IMR-90 (cell line): ENCODE results near the gene NEDD4L. TPM values are rescaled to one million over a fixed set of nuclear protein-coding genes. Genes with fewer than 3 reads are reported as not detected.

Source experiments
- ATAC-seq: fragments of 200-7000 bp; cut with Tn5 transposase; 2 replicates; pipeline ENCODE4 v1.9.1; 2020; ENCODE audit warnings: low read depth, mild to moderate bottlenecking, moderate library complexity
- BruUV-seq: library from RNA; stranded (reverse); fragments of 400-500 nt; replicated peaks from 2 replicates; lab custom pipeline; 2021; lab: Mats Ljungman, UMichigan
- CTCF ChIA-PET: fragments of 300-600 bp; formaldehyde crosslinking; extraction: SDS; loops from one replicate; lab custom pipeline; 2021; ENCODE audit warnings: antibody characterized with exemption; lab: Yijun Ruan, JAX
- POLR2A ChIA-PET: fragments of 300-600 bp; sonication (Branson Sonifier 250); formaldehyde crosslinking; loops from one replicate; lab custom pipeline; 2022; ENCODE audit warnings: antibody characterized with exemption; ENCODE audit not compliant: unreplicated experiment; lab: Charles Lee
- DNase-seq: peaks from one replicate; pipeline ENCODE4 v3.0.0; 2013
- H2AFZ ChIP-seq: replicated peaks from 2 replicates; pipeline ENCODE3; 2013; ENCODE audit warnings: low read length, mild to moderate bottlenecking; ENCODE audit not compliant: poor library complexity
- H2AK5ac ChIP-seq: 2 replicates; pipeline ENCODE4 v1.6.1; 2013; ENCODE audit warnings: low read depth, low read length, inconsistent platforms
- H2AK9ac ChIP-seq: replicated peaks from 2 replicates; pipeline ENCODE3; 2013; ENCODE audit warnings: mild to moderate bottlenecking, low read depth, low read length, moderate library complexity; ENCODE audit not compliant: poor library complexity
- H2BK120ac ChIP-seq: 2 replicates; pipeline ENCODE4 v1.6.1; 2013; ENCODE audit warnings: low read depth, low read length, inconsistent platforms
- H2BK15ac ChIP-seq: 3 replicates; pipeline ENCODE4 v1.6.1; 2013; ENCODE audit warnings: low read depth, low read length, inconsistent platforms
- H2BK20ac ChIP-seq: 2 replicates; pipeline ENCODE4 v1.6.1; 2013; ENCODE audit warnings: low read depth, mild to moderate bottlenecking, inconsistent platforms, low read length, moderate library complexity
- H2BK5ac ChIP-seq: 2 replicates; pipeline ENCODE4 v1.6.1; 2013; ENCODE audit warnings: mild to moderate bottlenecking, low read depth, low read length, inconsistent platforms; ENCODE audit not compliant: poor library complexity, severe bottlenecking
- H3K14ac ChIP-seq: replicated peaks from 2 replicates; pipeline ENCODE4 v1.6.1; 2013; ENCODE audit warnings: low read depth, low read length, inconsistent platforms
- H3K18ac ChIP-seq: 2 replicates; pipeline ENCODE4 v1.6.1; 2013; ENCODE audit warnings: low read depth, low read length, control low read depth
- H3K23ac ChIP-seq: 2 replicates; pipeline ENCODE4 v1.6.1; 2013; ENCODE audit warnings: low read depth, low read length, inconsistent platforms
- H3K27ac ChIP-seq: 2 replicates; pipeline ENCODE4 v1.5.1; 2013; ENCODE audit warnings: mild to moderate bottlenecking, control low read depth, low read length; ENCODE audit not compliant: insufficient read depth
- H3K27me3 ChIP-seq: 2 replicates; pipeline ENCODE4 v1.6.1; 2013; ENCODE audit warnings: low read length; ENCODE audit not compliant: control insufficient read depth, insufficient read depth
- H3K36me3 ChIP-seq: 2 replicates; pipeline ENCODE4 v1.6.1; 2013; ENCODE audit warnings: low read length, mixed read lengths; ENCODE audit not compliant: control insufficient read depth, insufficient read depth
- H3K4ac ChIP-seq: 2 replicates; pipeline ENCODE4 v1.6.1; 2013; ENCODE audit warnings: low read depth, low read length, inconsistent platforms
- H3K4me1 ChIP-seq: 2 replicates; pipeline ENCODE4 v1.6.1; 2013; ENCODE audit warnings: low read length, mixed read lengths; ENCODE audit not compliant: control insufficient read depth, insufficient read depth
- H3K4me2 ChIP-seq: 2 replicates; pipeline ENCODE4 v1.6.1; 2013; ENCODE audit warnings: low read depth, mild to moderate bottlenecking, control low read depth, low read length, moderate library complexity
- H3K4me3 ChIP-seq: 2 replicates; pipeline ENCODE4 v1.5.1; 2013; ENCODE audit warnings: low read depth, mild to moderate bottlenecking, control low read depth, low read length, moderate library complexity; ENCODE audit not compliant: insufficient read depth
- H3K56ac ChIP-seq: 2 replicates; pipeline ENCODE4 v1.6.1; 2013; ENCODE audit warnings: low read length, inconsistent platforms; ENCODE audit not compliant: insufficient read depth; ENCODE audit errors: extremely low read depth
- H3K79me1 ChIP-seq, 2 experiments: 2 replicates each; pipeline ENCODE4 v1.6.1; 2013; ENCODE audit warnings: low read length in 2 of 2, inconsistent platforms in 1 of 2, low read depth in 1 of 2
- H3K9ac ChIP-seq: 2 replicates; pipeline ENCODE4 v1.6.1; 2013; ENCODE audit warnings: low read depth, low read length, control low read depth
- H3K9me1 ChIP-seq: 2 replicates; pipeline ENCODE4 v1.6.1; 2013; ENCODE audit warnings: low read length, inconsistent platforms; ENCODE audit not compliant: insufficient read depth
- H3K9me3 ChIP-seq: 2 replicates; pipeline ENCODE4 v1.6.1; 2013; ENCODE audit warnings: low read length; ENCODE audit not compliant: control insufficient read depth, insufficient read depth
- H4K20me1 ChIP-seq: 2 replicates; pipeline ENCODE4 v1.6.1; 2013; ENCODE audit warnings: low read length, inconsistent platforms; ENCODE audit not compliant: insufficient read depth
- H4K5ac ChIP-seq: 2 replicates; pipeline ENCODE4 v1.6.1; 2013; ENCODE audit warnings: mild to moderate bottlenecking, low read depth, low read length, control low read depth
- H4K8ac ChIP-seq, 2 experiments: 2 replicates each; pipeline ENCODE4 v1.6.1; 2013; ENCODE audit warnings: low read depth in 2 of 2, low read length in 2 of 2, control low read depth in 1 of 2, inconsistent platforms in 1 of 2
- H4K91ac ChIP-seq: 2 replicates; pipeline ENCODE4 v1.6.1; 2013; ENCODE audit warnings: low read depth, low read length, inconsistent platforms; ENCODE audit not compliant: insufficient read depth
- FOS ChIP-seq: fragments of 150-350 bp; IDR thresholded peaks from 2 replicates; pipeline ENCODE4 v1.6.1; 2016; ENCODE audit warnings: low read depth, low read length
- MXI1 ChIP-seq: IDR thresholded peaks from 2 replicates; pipeline ENCODE4 v1.6.1; 2012; ENCODE audit warnings: low read depth, mild to moderate bottlenecking, low read length, moderate library complexity, borderline replicate concordance
- WGBS, 2 experiments: methylation state at CpG; one replicate each; pipeline versions ENCODE4 v1.1.5 to v1.1.7; 2013; ENCODE audit warnings: missing lambda C conversion rate in 2 of 2; ENCODE audit not compliant: insufficient read length in 1 of 2; ENCODE audit errors: extremely low coverage in 2 of 2; 5-methylcytosine and 5-hydroxymethylcytosine counted together
- dilution Hi-C: fragments of 300-500 bp; cut with HindIII; formaldehyde crosslinking; loops from one replicate; pipeline ENCODE4 v1.14.3; 2018; ENCODE audit warnings: low sequenced_read_pairs; ENCODE audit not compliant: unreplicated experiment
- in situ Hi-C: fragments of 300-500 bp; cut with MboI; formaldehyde crosslinking; loops from 3 replicates; pipeline ENCODE4 v1.14.3; 2019; ENCODE audit warnings: low sequenced_read_pairs, inconsistent platforms, mixed read lengths
- intact Hi-C: fragments of 100-400 bp; cut with micrococcal nuclease; formaldehyde crosslinking; loops from 2 replicates; pipeline ENCODE4 v1.10.0; 2022
- polyA plus RNA-seq, 3 experiments: library from polyadenylated mRNA; depleted of rRNA; stranded (reverse); fragments of >200 nt; gene quantifications; 2 replicates each; pipeline ENCODE4 v1.2.3, GENCODE V29; 2012; ENCODE audit warnings: low replicate concordance in 1 of 3
- total RNA-seq: library from RNA; depleted of rRNA; stranded (reverse); fragments of >200 nt; gene quantifications from 2 replicates; pipeline ENCODE4 v1.2.3, GENCODE V29; 2012

NEDD4L gene
- total and polyA plus RNA-seq, 2 of the 4 experiments (the other 2 are of a cell fraction): 10.0 to 10.9 TPM

GRCh38 chr18:58177004-58177717 is 133.1 kb downstream of the NEDD4L start:
- H3K23ac ChIP-seq: no peak overlapping the region
- ChIA-PET POLR2A (interaction anchor here (0.6 kb wide), 2 partner anchors 19 to 72 kb away, joined by 3 to 4 read pairs; no protein-coding TSS in a partner anchor), CTCF (interaction anchor here (1.5 kb wide), 1 partner anchor 134 kb away, joined by 4 read pairs; the partner anchor contains the start of gene NEDD4L)
- peaks cover 24% of the 10 kb centered on the region for H3K4me1 ChIP-seq
- H3K79me1 ChIP-seq: no peaks in the 10 kb centered on the region
- no peaks in the 10 kb centered on the region for H3K9me3 ChIP-seq
- peak overlapping the region; percentile 12; the same call in 2 of the 3 replicates for H2BK15ac ChIP-seq
- no peak overlapping the region for H3K4me3 ChIP-seq
- no CpG with 5 or more reads among the region's 12 CpGs for WGBS, 2 experiments
- peak overlapping the region; percentile 53 for H3K4ac ChIP-seq
- H3K27me3 ChIP-seq: peaks cover 3% of the 10 kb centered on the region
- DNase-seq: peak; percentile 95
- H4K20me1 ChIP-seq: no peaks in the 10 kb centered on the region; the same call in 1 of the 2 replicates
- H3K36me3 ChIP-seq: no peaks in the 10 kb centered on the region
- dilution Hi-C loops: no loop called here
- H2BK120ac ChIP-seq: peak overlapping the region; percentile 24
- peak; percentile 87 for ATAC-seq
- peak overlapping the region; percentile 38; the same call in 1 of the 2 replicates for H2BK20ac ChIP-seq
- H4K91ac ChIP-seq: peak overlapping the region; percentile 73
- H2AK5ac ChIP-seq: peak overlapping the region; percentile 51
- no peak overlapping the region; the same call in 1 of the 2 replicates for H3K56ac ChIP-seq
- intact Hi-C loops: loop anchor here (5.0 kb wide), 1 partner anchor 315 kb away; no protein-coding TSS in a partner anchor
- peak overlapping the region; percentile 96 for H4K5ac ChIP-seq
- H3K9me1 ChIP-seq: no peaks in the 10 kb centered on the region
- in situ Hi-C loops: no loop called here
- peak overlapping the region; percentile 81 for H2AFZ ChIP-seq
- H4K8ac ChIP-seq: peak overlapping the region; percentile 16 to 71
- TF ChIP-seq MXI1 (no peak), FOS (peak; percentile 38; the same call in 1 of the 2 replicates)
- peak overlapping the region; percentile 67 for H3K4me2 ChIP-seq
- peak overlapping the region; percentile 84 for H3K27ac ChIP-seq
- BruUV-seq: no TSS peak
- H3K14ac ChIP-seq: no peak overlapping the region
- H2BK5ac ChIP-seq: peak overlapping the region; percentile 73
- H2AK9ac ChIP-seq: peak overlapping the region; percentile 62
- peak overlapping the region; percentile 56 for H3K9ac ChIP-seq
- peak overlapping the region; percentile 88 for H3K18ac ChIP-seq
